Progenitor cell of endocrine pancreas (in vitro differentiated cells): ENCODE data around the gene FRMPD4. TPM values are rescaled to one million over a fixed set of nuclear protein-coding genes. Genes with fewer than 3 reads are reported as not detected.
A peak's percentile ranks its signal among the peaks of the same experiment; 100 is the strongest.

Experiments
- DNase-seq: peaks from one replicate; pipeline ENCODE4 v3.0.0; 2021; ENCODE audit warnings: low spot score; ENCODE audit not compliant: unreplicated experiment
- H3K27ac Mint-ChIP-seq: 2 replicates; pipeline ENCODE4 v1.8.0; 2021; ENCODE audit warnings: mild to moderate bottlenecking, moderate library complexity, mixed read lengths
- H3K27me3 Mint-ChIP-seq: 2 replicates; pipeline ENCODE4 v1.8.0; 2021; ENCODE audit warnings: mixed read lengths
- H3K36me3 Mint-ChIP-seq: 2 replicates; pipeline ENCODE4 v1.8.0; 2022; ENCODE audit warnings: mixed read lengths; ENCODE audit not compliant: insufficient read depth
- H3K4me1 Mint-ChIP-seq: 2 replicates; pipeline ENCODE4 v1.8.0; 2021; ENCODE audit warnings: low read depth, mixed read lengths
- H3K4me3 Mint-ChIP-seq: 2 replicates; pipeline ENCODE4 v1.8.0; 2021; ENCODE audit warnings: low read depth, mild to moderate bottlenecking, moderate library complexity, mixed read lengths
- H3K9me3 Mint-ChIP-seq: 2 replicates; pipeline ENCODE4 v1.8.0; 2021; ENCODE audit warnings: low read depth, mixed read lengths
- total RNA-seq: library from RNA; stranded (reverse); gene quantifications from 2 replicates; pipeline ENCODE4 v1.2.1, GENCODE V29; 2021
- TF ChIP-seq, protein P1 (sequence below): fragments of 200-600 bp; sonication (generic); IDR thresholded peaks from one replicate; pipeline ENCODE4 v1.5.0; 2021; ENCODE audit warnings: antibody characterized with exemption, mild to moderate bottlenecking; ENCODE audit not compliant: unreplicated experiment

FRMPD4 gene
- total RNA-seq, 1 donor from 2014 or later = 0.10 TPM

- H3K27ac Mint-ChIP-seq = no peak overlapping the region
Observed at GRCh38 chrX:12563121-12563520, 424.8 kb downstream of the FRMPD4 start.

DNA sequence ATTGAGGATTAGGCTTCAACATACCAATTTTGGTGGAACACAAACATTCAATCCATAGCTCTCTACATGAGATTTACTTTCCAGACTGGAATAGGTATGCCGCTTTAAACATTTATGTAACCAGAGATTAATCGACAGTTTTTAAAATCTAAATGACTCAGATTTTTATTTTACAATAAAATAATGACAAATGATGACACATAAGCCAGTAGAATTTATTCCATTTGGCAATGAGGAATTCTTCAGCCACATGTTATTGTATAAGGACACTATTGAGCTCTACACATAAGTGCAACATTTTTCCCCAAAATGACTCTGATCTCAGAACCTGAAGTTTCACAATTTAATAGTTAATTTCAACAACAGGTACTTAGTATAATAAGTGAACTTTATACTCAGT is 425.9 kb downstream of the FRMPD4 start:
- no peak overlapping the region for H3K27ac Mint-ChIP-seq
- no peaks in the 10 kb centered on the region for H3K27me3 Mint-ChIP-seq
- TF ChIP-seq, protein P1, sequence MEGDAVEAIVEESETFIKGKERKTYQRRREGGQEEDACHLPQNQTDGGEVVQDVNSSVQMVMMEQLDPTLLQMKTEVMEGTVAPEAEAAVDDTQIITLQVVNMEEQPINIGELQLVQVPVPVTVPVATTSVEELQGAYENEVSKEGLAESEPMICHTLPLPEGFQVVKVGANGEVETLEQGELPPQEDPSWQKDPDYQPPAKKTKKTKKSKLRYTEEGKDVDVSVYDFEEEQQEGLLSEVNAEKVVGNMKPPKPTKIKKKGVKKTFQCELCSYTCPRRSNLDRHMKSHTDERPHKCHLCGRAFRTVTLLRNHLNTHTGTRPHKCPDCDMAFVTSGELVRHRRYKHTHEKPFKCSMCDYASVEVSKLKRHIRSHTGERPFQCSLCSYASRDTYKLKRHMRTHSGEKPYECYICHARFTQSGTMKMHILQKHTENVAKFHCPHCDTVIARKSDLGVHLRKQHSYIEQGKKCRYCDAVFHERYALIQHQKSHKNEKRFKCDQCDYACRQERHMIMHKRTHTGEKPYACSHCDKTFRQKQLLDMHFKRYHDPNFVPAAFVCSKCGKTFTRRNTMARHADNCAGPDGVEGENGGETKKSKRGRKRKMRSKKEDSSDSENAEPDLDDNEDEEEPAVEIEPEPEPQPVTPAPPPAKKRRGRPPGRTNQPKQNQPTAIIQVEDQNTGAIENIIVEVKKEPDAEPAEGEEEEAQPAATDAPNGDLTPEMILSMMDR = no peak
- no peaks in the 10 kb centered on the region for H3K9me3 Mint-ChIP-seq
- H3K36me3 Mint-ChIP-seq = no peaks in the 10 kb centered on the region
- no peaks in the 10 kb centered on the region for H3K4me1 Mint-ChIP-seq
- DNase-seq = no peak
- no peak overlapping the region for H3K4me3 Mint-ChIP-seq

More at GRCh38 chrX:12563121-12563520, 424.8 kb downstream of the FRMPD4 start:
- DNase-seq = no peak
- no peaks in the 10 kb centered on the region for H3K36me3 Mint-ChIP-seq
- H3K4me1 Mint-ChIP-seq = no peaks in the 10 kb centered on the region
- TF ChIP-seq, protein P1 = no peak
- no peaks in the 10 kb centered on the region for H3K27me3 Mint-ChIP-seq
- peaks cover 4% of the 10 kb centered on the region for H3K9me3 Mint-ChIP-seq
- H3K4me3 Mint-ChIP-seq = no peak overlapping the region

GRCh38 chrX:12567857-12568256 is 429.6 kb downstream of the FRMPD4 start:
- Mint-ChIP-seq H3K27me3 (no peaks in the 10 kb centered on the region), H3K4me3 (no peak overlapping the region), H3K4me1 (no peaks in the 10 kb centered on the region), H3K36me3 (no peaks in the 10 kb centered on the region), H3K27ac (no peak overlapping the region), H3K9me3 (no peaks in the 10 kb centered on the region)
- DNase-seq = no peak
- TF ChIP-seq, protein P1 = peak; percentile 63

DNA sequence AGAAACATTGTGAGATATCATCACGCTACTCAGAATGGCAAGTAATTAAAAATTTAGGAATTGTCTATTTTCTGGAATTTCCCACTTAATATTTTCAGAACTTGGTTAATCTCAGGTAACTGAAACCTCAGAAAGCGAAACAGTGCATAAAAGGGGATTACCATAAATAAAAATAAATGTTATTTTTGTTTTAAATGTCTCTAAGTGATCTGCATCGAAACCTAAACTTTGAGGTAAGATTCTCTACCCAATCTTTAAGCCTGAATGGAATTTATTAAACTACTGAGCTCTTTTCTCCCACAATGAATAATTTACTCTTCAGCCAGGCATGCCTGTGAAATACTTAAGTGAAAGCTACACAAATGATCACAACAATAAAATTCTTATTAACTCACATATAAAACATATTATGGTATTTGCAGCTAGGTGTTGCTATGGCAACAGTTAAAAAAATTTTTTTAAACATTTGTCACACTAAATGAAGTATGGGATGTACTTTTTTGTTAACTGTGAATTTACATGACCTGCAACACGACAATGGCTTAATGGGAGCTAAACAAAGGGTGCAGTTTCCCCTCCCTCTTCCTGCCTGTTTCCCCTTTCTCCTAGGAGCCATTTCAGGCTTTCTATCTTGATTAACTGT is 432.7 kb downstream of the FRMPD4 start:
- no peak for DNase-seq
- Mint-ChIP-seq H3K4me1 (no peaks in the 10 kb centered on the region), H3K4me3 (no peak overlapping the region), H3K27ac (no peak overlapping the region), H3K36me3 (no peaks in the 10 kb centered on the region), H3K27me3 (no peaks in the 10 kb centered on the region), H3K9me3 (peaks cover 8% of the 10 kb centered on the region)
- TF ChIP-seq, protein P1 = no peak

DNA sequence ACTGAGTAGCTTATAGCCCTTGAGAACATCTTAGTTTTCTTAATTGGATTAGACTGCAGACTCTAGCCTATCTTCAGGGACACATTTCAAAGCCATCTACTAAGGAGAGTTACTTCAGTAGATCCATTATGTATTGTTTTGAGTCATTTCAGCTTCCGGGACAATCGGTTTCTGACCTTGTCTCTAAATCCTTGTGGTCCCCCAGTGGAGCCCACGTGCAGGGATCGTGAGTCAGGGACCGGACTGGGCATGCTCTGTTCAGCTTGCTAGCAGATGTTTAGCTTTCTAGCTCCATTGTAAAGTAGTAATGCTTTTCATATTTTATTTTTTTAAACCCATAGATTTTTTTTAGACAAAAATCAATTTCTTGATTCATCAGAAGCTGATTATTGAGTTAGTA is 441.0 kb downstream of the FRMPD4 start:
- Mint-ChIP-seq H3K36me3 (no peaks in the 10 kb centered on the region), H3K9me3 (peaks cover 19% of the 10 kb centered on the region), H3K4me3 (no peak overlapping the region), H3K27me3 (no peaks in the 10 kb centered on the region), H3K4me1 (no peaks in the 10 kb centered on the region), H3K27ac (no peak overlapping the region)
- TF ChIP-seq, protein P1 = no peak
- DNase-seq = no peak
